Measurements from ENCODE around the gene SDK2.

Gene SDK2

GRCh38 chr17:73498176-73498575 is 146.1 kb downstream of the SDK2 start:
- DNase-seq = no peak

GRCh38 chr17:73497721-73498120 is 146.5 kb downstream of the SDK2 start:
- DNase-seq = no peak

- no peak for DNase-seq
Measured at GRCh38 chr17:73496232-73496631, 148.0 kb downstream of the SDK2 start.

- no peak for DNase-seq
Measured at GRCh38 chr17:73495641-73496040, 148.6 kb downstream of the SDK2 start.

- no peak for DNase-seq
Measured at GRCh38 chr17:73494950-73495349, 149.3 kb downstream of the SDK2 start.

- no peak for DNase-seq
Measured at GRCh38 chr17:73493956-73494926, 150.0 kb downstream of the SDK2 start.

- peak; percentile 30 for DNase-seq
Measured at GRCh38 chr17:73492821-73493814, 151.1 kb downstream of the SDK2 start.

- DNase-seq = no peak
Measured at GRCh38 chr17:73492125-73492820, 152.0 kb downstream of the SDK2 start.

- no peak for DNase-seq
Measured at GRCh38 chr17:73491648-73492047, 152.6 kb downstream of the SDK2 start.

- DNase-seq = no peak
Measured at GRCh38 chr17:73490851-73491250, 153.4 kb downstream of the SDK2 start.

GRCh38 chr17:73489991-73490390 is 154.3 kb downstream of the SDK2 start:
- DNase-seq = no peak

- DNase-seq = no peak
Measured at GRCh38 chr17:73489333-73489732, 154.9 kb downstream of the SDK2 start.

- no peak for DNase-seq
Measured at GRCh38 chr17:73485130-73485529, 159.1 kb downstream of the SDK2 start.

- no peak for DNase-seq
Measured at GRCh38 chr17:73482894-73483293, 161.4 kb downstream of the SDK2 start.

GRCh38 chr17:73482251-73482716 is 162.0 kb downstream of the SDK2 start:
- no peak for DNase-seq

- DNase-seq = no peak
Measured at GRCh38 chr17:73481676-73482075, 162.6 kb downstream of the SDK2 start.

- DNase-seq = no peak
Measured at GRCh38 chr17:73480740-73481139, 163.5 kb downstream of the SDK2 start.

- DNase-seq = no peak
Measured at GRCh38 chr17:73478768-73479424, 165.3 kb downstream of the SDK2 start.

GRCh38 chr17:73478334-73478733 is 165.9 kb downstream of the SDK2 start:
- DNase-seq = no peak

- DNase-seq = peak; percentile 19
Measured at GRCh38 chr17:73476890-73477350, 167.3 kb downstream of the SDK2 start.

- DNase-seq = peak; percentile 31
Measured at GRCh38 chr17:73474370-73474988, 169.8 kb downstream of the SDK2 start.

All from DMS79 treated with DMSO at 0.1 percent for 48 hours (cell line).